HCT116 (cell line): ENCODE data around the gene UCN3. TPM values are rescaled to one million over a fixed set of nuclear protein-coding genes. Genes with fewer than 3 reads are reported as not detected.

Experiments
- ATAC-seq: fragments of 200-7000 bp; cut with Tn5 transposase; 2 replicates; pipeline ENCODE4 v1.9.1; 2020; ENCODE audit warnings: mild to moderate bottlenecking, moderate library complexity
- BruUV-seq: library from RNA; stranded (reverse); fragments of 400-500 nt; replicated peaks from 2 replicates; lab custom pipeline; 2021; lab: Mats Ljungman, UMichigan
- CTCF ChIA-PET: fragments of 300-600 bp; sonication (Branson Sonifier 250); formaldehyde crosslinking; loops from one replicate; lab custom pipeline; 2021; ENCODE audit warnings: antibody characterized with exemption; lab: Charles Lee
- POLR2A ChIA-PET: fragments of 300-600, 350-600 bp; sonication (Branson Sonifier 250); formaldehyde crosslinking; loops from one replicate; lab custom pipeline; 2021; ENCODE audit warnings: antibody characterized with exemption; lab: Charles Lee
- RAD21 ChIA-PET, 2 experiments: fragments of 300-600 bp; sonication (Branson Sonifier 250); formaldehyde crosslinking; loops; one replicate each; lab custom pipeline; 2023; ENCODE audit warnings: low total read pairs in 2 of 2; ENCODE audit not compliant: uncharacterized antibody in 2 of 2, unreplicated experiment in 2 of 2, low non-redundant PET in 1 of 2; lab: Charles Lee
- DNase-seq: peaks from one replicate; pipeline ENCODE4 v3.0.0-alpha.2; 2010; ENCODE audit warnings: low read depth, low spot score
- H2AFZ ChIP-seq: fragments of 200-600 bp; shearing (Covaris generic), sonication (generic); 2 replicates; pipeline ENCODE4 v1.6.1; 2017; ENCODE audit warnings: low read depth, mixed run types, mixed read lengths, antibody characterized with exemption, low read length; ENCODE audit not compliant: poor library complexity, severe bottlenecking
- H3K27ac ChIP-seq: 2 replicates; pipeline ENCODE4 v1.5.1; 2012; ENCODE audit warnings: low read depth, low read length
- H3K27me3 ChIP-seq: fragments of 200-600 bp; sonication (generic); 2 replicates; pipeline ENCODE4 v1.6.1; 2016; ENCODE audit warnings: mixed run types, low read length, mixed read lengths; ENCODE audit not compliant: insufficient read depth
- H3K36me3 ChIP-seq, 2 experiments: fragments of 200-500 bp in 1 of 2; fragments of 200-600 bp in 1 of 2; sonication (Bioruptor generic) in 1 of 2; sonication (generic) in 1 of 2; 2 replicates each; pipeline versions ENCODE4 v1.5.1 to v1.6.1; 2014 to 2016; ENCODE audit warnings: low read length in 2 of 2, inconsistent platforms in 1 of 2, mixed read lengths in 1 of 2, mixed run types in 1 of 2; ENCODE audit not compliant: insufficient read depth in 2 of 2, control insufficient read depth in 1 of 2
- H3K4me1 ChIP-seq, 2 experiments: fragments of 200-600 bp in 1 of 2; sonication (generic) in 1 of 2; 2 replicates each; pipeline versions ENCODE4 v1.5.1 to v1.6.1; 2012 to 2017; ENCODE audit warnings: low read length in 2 of 2, inconsistent platforms in 1 of 2, mild to moderate bottlenecking in 1 of 2, mixed read lengths in 1 of 2, mixed run types in 1 of 2, moderate library complexity in 1 of 2; ENCODE audit not compliant: insufficient read depth in 2 of 2, control insufficient read depth in 1 of 2
- H3K4me2 ChIP-seq: fragments of 200-600 bp; sonication (generic); 2 replicates; pipeline ENCODE4 v1.6.1; 2017; ENCODE audit warnings: mixed run types, low read length, mixed read lengths
- H3K4me3 ChIP-seq, 2 experiments: fragments of 200-600 bp in 1 of 2; sonication (generic) in 1 of 2; replicated peaks in 1 of 2; 2 replicates each; pipeline ENCODE4 v1.5.1; 2011 to 2016; ENCODE audit warnings: low read length in 2 of 2, control low read depth in 1 of 2, low read depth in 1 of 2, mild to moderate bottlenecking in 1 of 2, mixed read lengths in 1 of 2, mixed run types in 1 of 2
- H3K79me2 ChIP-seq: fragments of 200-600 bp; sonication (generic); 2 replicates; pipeline ENCODE4 v1.6.1; 2017; ENCODE audit warnings: mild to moderate bottlenecking, mixed run types, low read length, moderate library complexity, mixed read lengths; ENCODE audit not compliant: insufficient read depth
- H3K9ac ChIP-seq: fragments of 200-600 bp; sonication (generic); 2 replicates; pipeline ENCODE4 v1.6.1; 2016; ENCODE audit warnings: low read length, mixed read lengths
- H3K9me2 ChIP-seq: fragments of 200-600 bp; sonication (generic), shearing (Covaris generic); 2 replicates; pipeline ENCODE4 v1.6.1; 2017; ENCODE audit warnings: mixed run types, mild to moderate bottlenecking, moderate library complexity; ENCODE audit not compliant: insufficient read depth
- H3K9me3 ChIP-seq, 2 experiments: fragments of 200-500 bp in 1 of 2; fragments of 200-600 bp in 1 of 2; sonication (Bioruptor generic) in 1 of 2; sonication (generic) in 1 of 2; 2 replicates each; pipeline ENCODE4 v1.6.1; 2014 to 2017; ENCODE audit warnings: low read length in 2 of 2, mixed read lengths in 2 of 2, inconsistent platforms in 1 of 2, low read depth in 1 of 2, mild to moderate bottlenecking in 1 of 2, mixed run types in 1 of 2, moderate library complexity in 1 of 2; ENCODE audit not compliant: control insufficient read depth in 1 of 2, insufficient read depth in 1 of 2
- H4K20me1 ChIP-seq: fragments of 200-600 bp; sonication (generic), shearing (Covaris generic); 2 replicates; pipeline ENCODE4 v1.6.1; 2017; ENCODE audit warnings: mixed run types, mild to moderate bottlenecking, moderate library complexity; ENCODE audit not compliant: insufficient read depth
- CBX3 ChIP-seq: IDR thresholded peaks from 2 replicates; pipeline ENCODE4 v1.6.1; 2012; ENCODE audit warnings: low read depth
- CTCF ChIP-seq, 3 experiments: fragments of 200-600 bp in 1 of 3; sonication (generic) in 1 of 3; IDR thresholded peaks in 2 of 3; conservative IDR thresholded peaks in 1 of 3; 2 replicates each; pipeline ENCODE4 v1.5.1; 2012 to 2017; ENCODE audit warnings: low read depth in 2 of 3, low read length in 2 of 3, antibody characterized with exemption in 1 of 3, borderline replicate concordance in 1 of 3, control low read depth in 1 of 3, mild to moderate bottlenecking in 1 of 3, mixed read lengths in 1 of 3, mixed run types in 1 of 3, moderate library complexity in 1 of 3; ENCODE audit not compliant: insufficient read depth in 1 of 3
- EGR1 ChIP-seq: IDR thresholded peaks from 2 replicates; pipeline ENCODE4 v1.6.1; 2012; ENCODE audit warnings: low read depth
- ELF1 ChIP-seq: IDR thresholded peaks from 2 replicates; pipeline ENCODE4 v1.6.1; 2012; ENCODE audit warnings: low read depth, borderline replicate concordance
- EZH2phosphoT487 ChIP-seq: fragments of 200-600 bp; IDR thresholded peaks from 2 replicates; pipeline ENCODE4 v1.6.1; 2018; ENCODE audit warnings: antibody characterized with exemption, borderline replicate concordance
- SP1 ChIP-seq: IDR thresholded peaks from 2 replicates; pipeline ENCODE4 v1.6.1; 2012; ENCODE audit warnings: low read depth
- TCF7L2 ChIP-seq: IDR thresholded peaks from 2 replicates; pipeline ENCODE4 v1.7.0; 2011; ENCODE audit warnings: borderline replicate concordance, inconsistent platforms; ENCODE audit not compliant: insufficient read depth, insufficient read length; ENCODE audit errors: extremely low read depth
- YY1 ChIP-seq: IDR thresholded peaks from 2 replicates; pipeline ENCODE4 v1.6.1; 2011; ENCODE audit warnings: low read length, low read depth, moderate library complexity, mild to moderate bottlenecking; ENCODE audit not compliant: insufficient replicate concordance; ENCODE audit errors: extremely low read depth
- ZBTB33 ChIP-seq: IDR thresholded peaks from 2 replicates; pipeline ENCODE4 v1.6.1; 2011; ENCODE audit warnings: mild to moderate bottlenecking, low read length, moderate library complexity; ENCODE audit not compliant: insufficient replicate concordance; ENCODE audit errors: extremely low read depth
- intact Hi-C: fragments of 100-400 bp; cut with micrococcal nuclease; formaldehyde crosslinking; loops from 2 replicates; pipeline ENCODE4 v1.10.0; 2022
- total RNA-seq: library from RNA; stranded (reverse); gene quantifications from one replicate; pipeline ENCODE4 v1.2.1, GENCODE V29; 2021; ENCODE audit not compliant: unreplicated experiment
- TF ChIP-seq, protein P1 (sequence below): IDR thresholded peaks from 2 replicates; pipeline ENCODE4 v1.6.1; 2012
- TF ChIP-seq, protein P2 (sequence below): IDR thresholded peaks from 2 replicates; pipeline ENCODE4 v1.6.1; 2012; ENCODE audit warnings: low read depth

UCN3 gene
- total RNA-seq, 1 experiment from 2014 or later = not detected

DNA sequence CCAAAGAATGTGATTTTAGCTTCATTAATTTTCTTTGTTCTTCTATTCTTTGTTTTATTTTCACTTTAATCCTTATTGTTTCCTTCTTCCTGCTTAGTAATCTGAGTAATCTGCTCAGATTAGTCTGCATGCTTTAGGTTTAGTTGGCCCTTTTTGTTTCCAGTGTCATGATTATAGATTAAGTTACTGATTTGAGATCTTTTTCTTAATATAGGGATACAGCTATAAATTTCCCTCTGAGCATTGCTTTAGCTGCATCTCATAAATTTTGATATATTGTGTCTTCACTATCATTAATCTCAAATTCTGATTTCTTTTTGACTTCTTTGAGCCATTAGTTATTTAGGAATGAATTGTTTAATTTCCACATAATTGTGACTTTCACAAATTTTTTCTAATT, 53.8 kb downstream of the UCN3 start:
- RAD21 ChIA-PET = no interaction called here
- Histone ChIP-seq H3K36me3 (0 out of 4 replicates have a peak, but pooled peaks cover 0 to 7% of the 10 kb centered on the region in 2 experiments), H3K27me3 (no peaks in the 10 kb centered on the region), H3K4me1 (peaks cover 0 to under 1% of the 10 kb centered on the region in 2 experiments; a peak in 1 of 4 replicates), H3K27ac (no peak overlapping the region), H3K4me3 (no peak overlapping the region), H4K20me1 (no peaks in the 10 kb centered on the region), H3K4me2 (no peak overlapping the region), H3K9me2 (no peaks in the 10 kb centered on the region), H3K9ac (no peak overlapping the region), H3K79me2 (peaks cover 100% of the 10 kb centered on the region), H3K9me3 (peaks cover 3 to 4% of the 10 kb centered on the region in 2 experiments; a peak in 3 of 4 replicates), H2AFZ (no peak overlapping the region)
- DNase-seq (no peak), ATAC-seq (no peak)
- TF ChIP-seq CBX3 (no peak), ZBTB33 (no peak), EGR1 (no peak), ELF1 (no peak), TCF7L2 (no peak), EZH2phosphoT487 (no peak), SP1 (no peak), YY1 (no peak), CTCF (IDR thresholded peaks at IDR 0.05 in 2 of 3, conservative IDR thresholded peaks at IDR 0.05 in 1 of 3; ENCODE audit: borderline replicate concordance in 1 of 3, insufficient read depth in 1 of 3, low read depth in 2 of 3, low read length in 2 of 3) (no peak)
- TF ChIP-seq, protein P1, sequence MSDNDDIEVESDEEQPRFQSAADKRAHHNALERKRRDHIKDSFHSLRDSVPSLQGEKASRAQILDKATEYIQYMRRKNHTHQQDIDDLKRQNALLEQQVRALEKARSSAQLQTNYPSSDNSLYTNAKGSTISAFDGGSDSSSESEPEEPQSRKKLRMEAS = no peak
- TF ChIP-seq, protein P2, sequence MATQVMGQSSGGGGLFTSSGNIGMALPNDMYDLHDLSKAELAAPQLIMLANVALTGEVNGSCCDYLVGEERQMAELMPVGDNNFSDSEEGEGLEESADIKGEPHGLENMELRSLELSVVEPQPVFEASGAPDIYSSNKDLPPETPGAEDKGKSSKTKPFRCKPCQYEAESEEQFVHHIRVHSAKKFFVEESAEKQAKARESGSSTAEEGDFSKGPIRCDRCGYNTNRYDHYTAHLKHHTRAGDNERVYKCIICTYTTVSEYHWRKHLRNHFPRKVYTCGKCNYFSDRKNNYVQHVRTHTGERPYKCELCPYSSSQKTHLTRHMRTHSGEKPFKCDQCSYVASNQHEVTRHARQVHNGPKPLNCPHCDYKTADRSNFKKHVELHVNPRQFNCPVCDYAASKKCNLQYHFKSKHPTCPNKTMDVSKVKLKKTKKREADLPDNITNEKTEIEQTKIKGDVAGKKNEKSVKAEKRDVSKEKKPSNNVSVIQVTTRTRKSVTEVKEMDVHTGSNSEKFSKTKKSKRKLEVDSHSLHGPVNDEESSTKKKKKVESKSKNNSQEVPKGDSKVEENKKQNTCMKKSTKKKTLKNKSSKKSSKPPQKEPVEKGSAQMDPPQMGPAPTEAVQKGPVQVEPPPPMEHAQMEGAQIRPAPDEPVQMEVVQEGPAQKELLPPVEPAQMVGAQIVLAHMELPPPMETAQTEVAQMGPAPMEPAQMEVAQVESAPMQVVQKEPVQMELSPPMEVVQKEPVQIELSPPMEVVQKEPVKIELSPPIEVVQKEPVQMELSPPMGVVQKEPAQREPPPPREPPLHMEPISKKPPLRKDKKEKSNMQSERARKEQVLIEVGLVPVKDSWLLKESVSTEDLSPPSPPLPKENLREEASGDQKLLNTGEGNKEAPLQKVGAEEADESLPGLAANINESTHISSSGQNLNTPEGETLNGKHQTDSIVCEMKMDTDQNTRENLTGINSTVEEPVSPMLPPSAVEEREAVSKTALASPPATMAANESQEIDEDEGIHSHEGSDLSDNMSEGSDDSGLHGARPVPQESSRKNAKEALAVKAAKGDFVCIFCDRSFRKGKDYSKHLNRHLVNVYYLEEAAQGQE = no peak
- CTCF ChIA-PET = no interaction called here
- POLR2A ChIA-PET = no interaction called here
- no TSS peak for BruUV-seq
- intact Hi-C loops = no loop called here
